SIG-M5 (cell line): ENCODE measurements around the gene CLEC2L.
"Not testable (repeated sequence)": the region's sequence is repeated elsewhere in the genome, so short reads cannot be mapped to it uniquely, and the experiment has no call there.

Experiments used
- DNase-seq: peaks from one replicate; lab custom pipeline; 2025; lab: John Stamatoyannopoulos, UW

Gene CLEC2L

DNA sequence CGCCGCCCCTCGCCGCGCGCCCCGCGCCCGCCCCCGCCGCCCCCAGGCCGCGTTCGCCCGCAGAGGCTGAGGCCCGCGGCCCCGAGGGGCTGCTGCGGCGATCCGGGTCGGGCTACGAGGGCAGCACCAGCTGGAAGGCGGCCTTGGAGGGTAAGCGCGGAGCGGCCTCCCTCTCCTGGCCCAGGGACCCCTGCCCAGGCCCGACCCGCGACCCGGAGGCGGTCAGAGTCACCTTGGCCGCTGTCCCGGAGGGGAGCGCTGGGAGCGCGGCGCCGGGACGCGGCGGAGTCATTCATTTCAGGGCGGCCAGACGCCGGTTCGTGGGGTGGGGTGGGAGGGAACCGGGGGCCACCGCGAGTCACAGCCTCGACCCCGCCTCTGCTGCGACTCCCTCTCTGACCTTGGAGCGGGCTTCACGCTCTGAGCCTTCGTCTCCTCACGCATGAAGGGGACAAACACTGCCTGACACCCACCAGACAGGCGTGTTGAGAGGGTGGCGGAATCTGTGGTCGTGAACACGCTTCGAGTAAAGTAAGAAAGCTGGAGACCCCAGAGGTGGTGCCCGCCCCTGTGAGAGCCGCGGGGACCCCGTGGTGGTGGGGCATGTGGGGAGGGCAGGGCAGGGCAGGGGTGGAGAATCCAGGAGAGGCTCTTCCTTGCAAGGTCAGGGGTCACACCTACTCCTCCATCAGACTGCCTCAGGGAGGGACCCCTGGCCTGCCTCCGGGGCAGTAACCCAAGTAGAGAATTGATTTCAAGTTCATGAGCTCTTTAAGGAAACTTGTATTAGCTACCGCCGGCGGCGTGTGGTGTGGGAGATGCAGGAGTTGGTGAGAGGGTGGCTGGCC is 707 bp downstream of the CLEC2L start:
- no peak for DNase-seq

DNA sequence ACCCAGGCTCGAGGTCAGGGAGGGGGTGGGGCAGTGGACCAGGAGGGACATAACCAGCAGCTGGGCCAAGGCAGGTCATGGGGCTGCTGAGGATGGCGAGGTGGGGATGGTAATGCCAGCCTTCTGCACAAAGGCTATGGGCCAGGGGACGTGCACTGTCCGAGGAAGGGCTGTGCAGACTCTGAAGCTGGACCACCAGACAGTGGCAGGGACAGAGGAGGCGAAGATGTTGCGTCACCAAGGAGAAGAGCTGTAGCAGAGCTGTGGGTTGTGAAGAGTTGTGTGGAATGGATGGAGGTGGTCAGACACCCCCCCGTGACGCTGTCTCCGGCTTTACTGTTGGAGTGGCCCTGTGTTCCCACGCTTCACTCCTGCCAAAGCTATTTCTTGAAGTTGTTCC is 1.8 kb downstream of the CLEC2L start:
- no peak for DNase-seq

GRCh38 chr7:139525750-139526149 is 2.3 kb downstream of the CLEC2L start:
- DNase-seq = no peak

DNA sequence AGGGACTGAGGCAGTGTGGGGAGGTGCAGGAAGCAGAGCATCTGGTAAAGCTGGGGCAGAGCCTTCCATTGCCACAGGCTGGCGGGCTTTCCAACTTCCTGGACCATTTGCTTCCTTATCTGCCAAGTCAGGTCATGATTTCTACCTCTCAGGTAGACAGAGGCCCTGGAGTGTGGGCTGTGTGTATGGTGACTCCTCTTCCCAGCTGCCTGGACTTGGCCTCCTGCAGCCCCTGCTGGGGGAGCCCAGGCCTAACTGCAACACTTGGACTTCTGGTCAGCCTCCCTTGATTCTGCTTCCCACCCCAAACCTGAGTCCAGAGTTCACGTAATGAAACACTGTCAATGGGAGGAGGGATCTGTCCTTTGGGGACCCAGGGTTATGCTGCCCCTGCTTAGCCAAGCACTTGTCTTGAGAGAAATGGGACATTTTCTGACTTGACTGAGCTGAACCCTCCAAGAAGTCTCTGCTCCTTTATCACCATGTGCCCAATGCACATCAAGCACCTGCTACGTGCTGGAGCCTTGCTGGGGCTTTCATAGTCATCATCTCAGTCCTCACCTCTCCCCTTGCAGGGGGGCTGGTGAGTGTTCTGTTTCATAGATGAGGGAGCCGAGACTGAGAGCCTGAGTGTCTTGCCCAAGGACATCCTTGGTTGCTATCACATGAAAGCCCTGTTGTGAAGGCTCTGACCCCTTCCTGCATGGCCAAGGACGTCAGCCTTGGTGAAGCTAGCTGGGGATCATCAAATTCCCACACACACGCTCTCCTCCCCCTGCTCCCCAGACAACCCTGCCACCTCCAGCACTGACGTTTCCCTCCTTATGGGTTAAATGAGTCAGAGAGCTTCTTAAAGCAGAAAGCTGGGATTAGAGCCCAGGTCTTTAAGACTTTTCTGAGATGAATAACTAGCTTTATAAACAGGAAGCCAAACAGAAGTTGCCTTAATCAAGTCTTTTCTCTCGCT is 3.4 kb downstream of the CLEC2L start:
- DNase-seq = no peak

DNA sequence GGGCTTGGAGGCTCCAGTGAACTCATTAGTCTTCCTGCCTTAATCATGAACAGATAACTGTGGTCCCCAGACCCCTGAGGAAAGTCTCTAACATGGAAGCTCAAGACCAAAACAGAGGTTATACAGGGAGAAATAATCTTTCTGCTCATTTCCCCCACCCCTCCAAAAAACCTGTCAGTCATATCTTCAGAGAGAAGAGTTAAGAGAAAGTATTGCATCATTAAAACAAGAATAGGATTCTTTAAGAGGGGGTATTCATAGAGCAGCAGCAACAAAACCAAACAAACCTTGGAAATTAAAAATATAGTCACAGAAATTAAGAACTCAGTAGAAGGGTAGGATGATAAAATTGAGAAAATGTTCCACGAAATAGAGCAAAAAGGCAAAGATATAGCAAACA is 7.6 kb downstream of the CLEC2L start:
- no peak for DNase-seq

DNA sequence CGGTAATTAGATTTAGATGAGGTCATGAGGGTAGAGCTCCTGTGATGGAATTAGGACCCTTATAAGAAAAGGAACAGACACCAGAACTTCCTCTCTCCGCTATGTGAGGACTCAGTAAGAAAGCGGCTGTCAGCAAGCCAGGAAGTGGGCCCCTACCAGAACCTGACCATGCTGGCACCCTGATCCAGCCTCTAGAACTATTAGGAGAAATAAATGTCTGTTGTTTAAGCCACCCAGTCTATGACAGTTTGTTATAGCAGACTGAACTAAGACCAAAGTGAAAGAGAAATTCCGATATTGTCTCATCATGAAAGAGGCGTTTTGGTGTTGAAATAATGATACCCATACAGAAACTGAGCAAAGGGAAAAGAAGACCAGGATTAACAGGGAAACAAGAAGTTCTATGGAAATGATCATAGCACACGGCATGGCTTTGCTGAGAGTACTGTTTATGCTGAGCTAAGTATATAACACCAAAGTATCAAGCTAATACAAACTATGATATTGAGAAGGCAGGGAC is 9.2 kb downstream of the CLEC2L start:
- DNase-seq = no peak

GRCh38 chr7:139534096-139534495 is 10.6 kb downstream of the CLEC2L start:
- no peak for DNase-seq

DNA sequence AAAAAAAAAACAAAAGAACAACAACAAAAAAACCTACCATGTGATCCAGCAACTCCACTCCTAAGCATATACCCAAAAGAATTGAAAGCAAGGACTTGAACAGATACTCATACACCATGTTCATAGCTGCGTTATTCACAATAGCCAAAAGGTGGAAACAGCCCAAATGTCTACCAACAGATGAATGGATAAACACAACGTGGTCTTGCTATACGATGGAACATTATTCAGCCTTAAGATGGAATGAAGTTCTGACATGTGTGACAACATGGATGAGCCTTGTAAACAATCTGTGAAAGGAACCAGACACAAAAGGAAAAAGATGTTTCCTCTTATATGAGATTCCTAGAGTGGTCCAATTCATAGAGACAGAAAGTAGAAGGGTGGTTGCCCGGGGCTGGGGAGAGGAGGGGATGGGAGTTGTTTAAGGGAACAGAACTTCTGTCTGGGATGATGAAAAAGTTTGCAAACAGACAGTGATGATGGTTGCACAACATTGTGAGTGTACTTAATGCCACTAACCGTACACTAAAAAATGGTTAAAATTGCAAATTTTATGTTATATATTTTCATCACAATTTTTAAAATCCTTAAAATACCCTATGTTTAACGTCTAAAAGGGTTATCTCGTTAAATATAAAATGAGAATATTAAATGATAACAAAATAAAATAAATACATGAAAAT is 11.6 kb downstream of the CLEC2L start:
- DNase-seq = no peak

GRCh38 chr7:139536152-139536551 is 12.7 kb downstream of the CLEC2L start:
- DNase-seq = no peak

GRCh38 chr7:139538881-139539635 is 15.6 kb downstream of the CLEC2L start:
- DNase-seq = no peak

DNA sequence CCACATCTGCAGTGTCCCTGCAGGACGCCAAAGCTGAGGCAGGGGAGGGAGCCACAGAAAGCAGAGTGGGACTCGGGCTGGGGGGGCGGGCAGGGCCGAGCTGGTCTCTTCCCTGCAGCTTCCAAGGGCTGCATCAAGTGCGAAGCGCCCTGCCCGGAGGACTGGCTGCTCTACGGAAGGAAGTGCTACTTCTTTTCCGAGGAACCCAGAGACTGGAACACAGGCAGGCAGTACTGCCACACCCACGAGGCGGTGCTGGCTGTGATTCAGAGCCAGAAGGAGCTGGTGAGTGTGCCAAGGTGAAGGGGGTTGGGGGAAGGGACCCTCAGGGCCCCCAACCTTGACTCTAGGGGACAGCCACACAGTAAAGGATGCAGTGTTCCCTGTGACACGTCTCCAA is 16.7 kb downstream of the CLEC2L start:
- no peak for DNase-seq

- no peak for DNase-seq
Measured at GRCh38 chr7:139541600-139542307, 18.3 kb downstream of the CLEC2L start.

GRCh38 chr7:139542308-139543151 is 19.0 kb downstream of the CLEC2L start:
- DNase-seq = no peak

GRCh38 chr7:139543801-139544603 is 20.5 kb downstream of the CLEC2L start:
- no peak for DNase-seq

DNA sequence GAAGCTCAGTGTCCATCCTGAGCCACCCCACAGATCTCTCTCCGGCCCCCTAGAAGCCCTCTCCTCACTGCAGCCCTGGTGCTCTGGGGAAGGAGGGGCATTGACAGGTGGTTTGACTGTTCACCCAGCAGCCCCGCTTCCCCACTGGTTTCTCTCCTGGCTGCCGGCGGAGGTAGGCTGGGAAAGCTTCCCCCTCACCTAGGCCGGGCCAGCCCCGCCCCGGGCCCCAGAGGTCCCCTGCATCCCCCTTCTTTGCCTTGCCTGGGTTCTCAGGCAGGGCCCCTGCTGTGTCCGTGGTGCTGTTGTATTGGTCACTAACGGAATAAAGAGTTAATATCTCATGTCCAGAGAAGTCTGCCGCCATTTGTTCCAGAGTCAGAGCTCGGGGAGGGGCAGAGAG is 21.2 kb downstream of the CLEC2L start:
- DNase-seq = no peak

DNA sequence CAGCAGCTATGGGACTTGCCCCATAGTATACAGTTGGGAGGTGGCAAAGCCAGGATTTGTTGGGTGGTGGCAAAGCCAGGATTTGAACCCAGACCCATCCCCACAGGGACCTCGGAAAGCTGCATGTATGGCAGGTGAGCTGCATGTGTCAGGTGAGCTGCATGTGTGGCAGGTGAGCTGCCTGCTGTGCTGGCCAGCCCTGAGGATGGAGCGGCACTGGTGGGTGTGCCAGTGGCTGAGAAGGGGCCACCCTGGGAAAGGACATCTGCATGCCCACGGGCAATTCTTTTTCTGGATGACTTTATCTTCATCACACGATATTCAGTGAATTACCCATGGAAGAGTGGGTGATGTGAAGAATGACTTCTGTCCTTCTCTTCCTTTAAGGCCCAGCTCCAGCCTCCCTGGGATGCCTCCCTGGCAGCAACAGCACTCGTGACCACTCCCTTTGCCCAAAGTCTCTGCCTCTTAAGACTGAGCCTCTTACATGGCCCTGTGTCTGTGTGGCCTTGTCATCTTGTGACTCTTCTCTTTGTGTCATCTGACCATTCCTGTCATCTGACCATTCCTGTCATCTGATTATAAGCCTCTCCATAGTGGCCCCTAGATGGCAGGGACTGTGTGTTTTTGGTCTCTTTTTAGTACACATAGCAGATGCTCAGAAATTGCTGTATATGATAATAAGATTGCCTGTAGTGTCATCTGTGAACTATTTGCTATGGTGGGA is 25.0 kb downstream of the CLEC2L start:
- no peak for DNase-seq

GRCh38 chr7:139553991-139554700 is 30.7 kb downstream of the CLEC2L start:
- not testable (repeated sequence) for DNase-seq
